Right lobe of liver (tissue), 4 donors: ENCODE measurements around the gene TMEM271.

Experiments
- CTCF ChIP-seq, 4 donors: fragments of 200-600 bp in 3 of 4; fragments of 450-650 bp in 1 of 4; IDR thresholded peaks; one replicate each; pipeline versions ENCODE4 v1.5.1 to v1.8.0; 2016 to 2022; ENCODE audit warnings: antibody characterized with exemption in 4 of 4, mild to moderate bottlenecking in 2 of 4
- POLR2A ChIP-seq: fragments of 450-650 bp; IDR thresholded peaks from one replicate; pipeline ENCODE4 v1.6.1; 2017; ENCODE audit warnings: antibody characterized with exemption, mild to moderate bottlenecking
- donor health status: DM: no; HTN: no; CAD: no.
- donor health status: DM: no; HTN: no; CAD: no.
- donor health status: DM: no; HTN: yes; CAD: no.

DNA sequence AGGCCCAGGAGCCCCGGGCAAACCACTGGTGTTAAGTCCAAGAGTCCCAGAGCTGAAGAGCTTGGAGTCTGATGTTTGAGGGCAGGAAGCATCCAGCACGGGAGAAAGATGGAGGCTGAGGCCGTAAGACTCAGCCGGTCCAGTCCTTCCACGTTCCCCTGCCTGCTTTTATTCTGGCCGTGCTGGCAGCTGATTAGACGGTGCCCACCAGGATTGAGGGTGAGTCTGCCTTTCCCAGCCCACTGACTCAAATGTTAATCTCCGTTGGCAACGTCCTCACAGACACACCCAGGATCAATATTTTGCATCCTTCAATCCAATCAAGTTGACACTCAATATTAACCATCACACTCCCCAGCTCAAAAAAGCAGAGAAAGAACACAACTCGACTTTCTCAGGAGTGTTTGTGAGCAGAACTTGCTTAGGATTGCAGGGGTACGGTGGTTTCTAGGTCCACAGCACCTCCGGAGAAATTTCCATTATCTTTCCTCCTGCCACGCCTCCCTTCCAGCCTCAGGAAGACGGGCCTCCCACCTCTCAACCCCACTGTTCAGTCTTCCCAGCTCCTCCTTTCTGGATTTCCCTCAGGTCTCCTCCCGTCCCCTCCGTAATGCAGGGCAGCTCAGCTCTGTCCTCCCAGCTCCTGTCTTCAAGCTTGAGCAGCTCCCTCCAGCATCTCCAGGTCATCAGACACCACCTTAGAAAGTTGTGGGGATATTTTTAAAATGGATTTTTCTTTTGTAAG lies 13.3 kb upstream of the TMEM271 start:
- TF ChIP-seq CTCF (IDR thresholded peaks at IDR 0.05) (no peak), POLR2A (no peak)
